Activated CD4-positive, alpha-beta T cell treated with anti-CD3 and anti-CD28 coated beads for 48 hours (primary cell): Measurements from ENCODE around the gene BARX2.
A peak's percentile ranks its signal among the peaks of the same experiment; 100 is the strongest.

ENCODE experiments used
- DNase-seq: peaks from one replicate; pipeline ENCODE4 v3.0.0-alpha.2; 2020

Gene BARX2

DNA sequence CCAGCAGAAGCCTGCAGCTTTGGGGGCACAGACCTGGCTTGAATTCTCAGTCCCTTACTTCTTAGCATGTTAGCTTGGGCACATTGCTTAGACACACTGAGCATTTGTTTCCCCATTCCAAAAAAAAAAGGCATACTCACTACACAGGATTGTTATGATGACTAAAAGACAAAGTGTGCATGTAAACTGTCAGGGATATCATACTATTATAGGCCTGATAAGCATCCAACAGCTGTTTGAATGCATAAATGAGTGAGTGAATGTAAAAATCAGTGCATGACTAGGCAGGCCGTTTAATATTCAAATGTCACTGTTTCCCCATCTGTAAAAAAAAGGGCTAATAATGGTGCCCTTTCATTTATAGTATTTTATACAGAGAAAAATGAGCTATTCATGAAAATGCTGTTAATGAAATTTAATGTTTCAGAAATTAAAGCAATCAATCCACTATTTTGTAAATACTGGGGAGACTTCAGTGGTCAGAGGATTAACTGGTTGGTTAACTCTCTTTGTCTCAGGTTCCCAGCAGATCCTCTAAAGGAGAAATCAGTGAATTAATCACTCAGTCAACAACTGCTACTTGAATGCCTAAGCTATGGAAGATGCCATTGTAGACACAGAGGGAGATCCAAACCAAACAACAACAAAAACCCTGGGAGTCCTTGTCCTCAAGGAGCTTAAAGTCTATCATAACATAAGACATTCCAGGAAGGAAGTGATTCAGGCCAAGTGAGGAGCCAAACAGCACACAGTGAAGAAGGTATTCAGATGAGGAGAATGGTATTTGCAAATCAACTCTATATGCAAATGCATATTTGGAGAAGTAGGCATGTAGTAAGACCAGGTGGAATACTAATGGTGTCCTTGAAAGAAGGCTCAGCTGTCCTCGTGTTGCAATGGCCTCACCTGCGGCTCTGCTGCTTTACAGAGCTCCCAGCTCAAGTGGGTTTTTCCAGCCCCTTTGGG is 26.8 kb downstream of the BARX2 start:
- DNase-seq: no peak

- DNase-seq: no peak
Measured at GRCh38 chr11:129404731-129405130, 29.1 kb downstream of the BARX2 start.

- DNase-seq: peak; percentile 39
Measured at GRCh38 chr11:129408865-129409444, 33.3 kb downstream of the BARX2 start.

GRCh38 chr11:129410395-129410960 is 34.8 kb downstream of the BARX2 start:
- no peak for DNase-seq

- DNase-seq: no peak
Measured at GRCh38 chr11:129412494-129412893, 36.8 kb downstream of the BARX2 start.

- DNase-seq: no peak
Measured at GRCh38 chr11:129414144-129414872, 38.7 kb downstream of the BARX2 start.

- no peak for DNase-seq
Measured at GRCh38 chr11:129416080-129416820, 40.6 kb downstream of the BARX2 start.

DNA sequence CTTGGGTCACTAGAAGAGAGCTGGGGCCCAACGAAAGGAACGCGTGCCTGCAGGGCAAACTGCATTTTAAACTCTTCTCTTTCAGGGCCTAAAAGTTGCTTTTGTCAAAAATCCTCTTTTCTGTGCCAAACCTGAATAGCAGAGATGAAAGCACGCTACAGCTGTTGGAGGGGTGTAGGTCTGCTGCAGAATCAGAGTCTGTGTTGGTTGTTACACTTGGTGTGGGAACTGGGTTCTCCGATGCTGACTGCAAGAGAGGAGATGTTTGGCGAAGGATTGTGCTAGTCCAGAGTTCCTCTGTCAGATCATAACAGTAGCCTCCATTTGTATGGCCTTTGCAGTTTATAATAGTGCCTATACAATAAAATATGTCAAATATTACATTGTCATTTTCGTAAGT is 41.8 kb downstream of the BARX2 start:
- DNase-seq: no peak

GRCh38 chr11:129418039-129418438 is 42.4 kb downstream of the BARX2 start:
- DNase-seq: no peak

DNA sequence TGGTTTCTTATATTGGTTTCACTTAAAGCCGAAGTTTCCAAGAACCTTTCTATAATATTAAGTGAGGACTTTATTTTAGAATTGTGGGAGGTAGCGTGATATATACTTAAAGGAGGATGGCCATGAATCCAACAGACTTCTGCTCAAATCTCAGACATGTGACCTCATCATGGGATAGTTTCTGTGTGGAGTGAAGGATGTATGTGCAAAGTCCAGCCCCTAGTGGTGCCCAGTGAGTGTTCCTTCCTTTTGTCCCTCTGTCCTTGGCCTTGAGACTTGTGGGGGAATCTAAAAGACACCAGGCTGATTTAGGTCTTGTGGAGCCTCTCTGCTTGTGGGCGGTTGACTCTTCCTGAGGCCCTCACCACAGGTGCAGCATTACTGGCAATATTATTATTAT is 43.7 kb downstream of the BARX2 start:
- no peak for DNase-seq

DNA sequence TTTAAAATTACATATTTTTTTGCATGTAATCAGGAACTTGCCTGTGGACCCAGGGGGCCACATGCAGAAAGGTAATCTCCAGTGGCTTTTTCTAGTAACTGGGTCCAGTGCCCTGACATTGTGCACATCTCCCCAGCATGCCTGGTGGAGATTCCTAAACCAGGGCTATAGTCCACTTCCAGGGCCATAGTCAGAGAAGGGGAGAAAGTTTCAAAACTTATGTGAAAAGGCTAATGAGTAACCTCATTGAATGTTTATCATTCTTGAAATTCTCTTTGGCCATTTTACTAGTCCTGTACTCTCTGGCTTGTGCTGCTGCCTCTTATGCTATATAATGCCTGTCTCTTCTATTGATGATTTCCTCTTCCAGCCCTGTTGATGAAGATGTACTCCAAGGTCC is 47.8 kb downstream of the BARX2 start:
- DNase-seq: no peak

DNA sequence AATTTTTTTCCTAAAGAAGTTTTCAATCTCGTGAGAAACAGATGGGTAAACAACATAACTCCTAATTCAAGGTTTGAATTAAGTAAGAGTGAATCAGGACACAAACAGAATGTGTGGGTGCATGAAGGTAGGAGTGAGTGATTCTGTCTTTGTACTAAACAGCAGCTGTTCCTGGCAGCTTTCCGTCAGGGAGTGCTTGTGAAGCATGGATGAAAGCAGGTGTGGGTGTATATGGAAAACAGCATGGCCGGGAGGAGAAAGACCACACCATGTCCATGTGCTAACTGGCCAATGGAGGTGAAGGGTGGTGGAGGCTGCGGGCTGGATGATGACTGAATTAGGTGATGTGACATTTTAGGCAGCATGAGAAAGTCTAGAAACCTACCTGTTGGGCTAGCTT is 49.6 kb downstream of the BARX2 start:
- no peak for DNase-seq

DNA sequence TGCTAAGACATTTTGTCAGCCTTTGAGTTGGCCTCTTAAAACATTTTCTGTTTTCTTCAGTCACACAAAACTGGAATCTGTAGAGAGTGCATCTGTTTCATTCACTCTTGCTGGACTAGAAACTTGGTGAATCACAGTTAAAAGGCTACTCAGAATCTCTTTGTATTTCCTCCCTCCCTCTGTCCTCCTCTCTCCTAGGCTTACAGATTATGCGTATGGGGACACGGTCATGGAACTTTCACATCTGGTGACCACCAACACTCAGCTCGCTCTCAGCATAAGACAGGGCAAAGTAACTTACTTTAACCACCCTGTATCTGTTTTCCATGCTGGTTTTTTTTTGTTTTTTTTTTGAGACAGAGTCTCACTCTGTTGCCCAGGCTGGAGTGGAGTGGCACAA is 50.4 kb downstream of the BARX2 start:
- DNase-seq: no peak

DNA sequence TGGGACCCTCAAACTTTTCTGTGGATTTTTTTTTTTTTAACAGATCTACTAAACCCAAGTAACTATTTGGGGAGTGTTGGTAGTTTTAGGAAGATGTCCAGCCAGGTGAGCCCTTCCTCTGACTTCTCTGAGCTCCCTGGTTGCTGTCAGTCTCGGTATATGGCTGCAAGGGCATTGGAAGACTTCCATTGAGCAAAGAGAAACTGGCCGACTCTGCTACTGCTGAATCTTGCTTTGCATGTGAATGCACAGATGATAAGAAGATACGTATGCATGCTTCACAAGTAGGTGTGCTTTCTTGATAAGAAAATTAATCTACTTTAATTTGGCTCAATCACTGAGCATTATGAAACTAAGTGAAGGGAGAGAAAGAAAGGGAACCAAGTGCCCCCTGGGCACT is 51.1 kb downstream of the BARX2 start:
- no peak for DNase-seq

DNA sequence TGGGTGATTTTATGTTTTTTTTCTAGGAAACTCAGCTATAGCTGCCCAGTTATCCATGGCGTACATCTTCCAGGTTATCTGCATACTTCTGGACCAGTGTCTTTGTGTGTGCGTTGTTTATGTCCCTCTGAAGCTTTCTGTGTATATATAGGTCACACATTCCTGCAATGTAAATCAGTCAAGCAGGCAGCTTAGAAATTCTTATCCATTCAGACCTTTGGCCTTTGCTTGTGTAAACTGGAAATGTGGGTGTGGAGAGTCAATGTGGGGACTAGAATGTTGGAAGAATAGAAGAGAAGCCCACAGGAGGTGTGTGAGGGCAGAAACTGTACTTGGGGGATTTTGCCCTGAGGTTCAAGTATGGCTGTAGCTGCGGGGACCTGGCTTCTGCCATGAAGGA is 51.7 kb downstream of the BARX2 start:
- DNase-seq: no peak

GRCh38 chr11:129427816-129428406 is 52.3 kb downstream of the BARX2 start:
- DNase-seq: no peak

DNA sequence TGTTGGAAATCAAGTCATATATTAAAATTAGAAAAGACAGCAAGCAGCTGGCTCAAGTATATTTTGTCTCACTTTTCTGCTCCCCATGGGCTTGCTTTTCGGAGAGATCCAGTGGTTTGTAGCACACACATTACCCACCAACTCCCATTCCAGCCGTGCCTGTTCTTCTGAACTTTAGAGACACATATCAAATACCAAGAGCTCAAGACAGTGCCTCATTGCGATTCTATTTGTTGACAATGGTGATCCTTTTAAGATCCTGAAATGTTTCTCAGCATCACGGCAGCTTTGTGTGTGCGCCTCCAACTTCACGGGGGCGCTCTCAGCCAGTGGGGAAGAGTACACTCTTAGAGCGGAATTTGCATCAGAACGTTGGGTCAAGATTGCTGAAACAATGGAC is 52.9 kb downstream of the BARX2 start:
- no peak for DNase-seq

- DNase-seq: no peak
Measured at GRCh38 chr11:129434641-129435498, 59.2 kb downstream of the BARX2 start.

GRCh38 chr11:129435499-129436245 is 60.0 kb downstream of the BARX2 start:
- peak; percentile 34 for DNase-seq

DNA sequence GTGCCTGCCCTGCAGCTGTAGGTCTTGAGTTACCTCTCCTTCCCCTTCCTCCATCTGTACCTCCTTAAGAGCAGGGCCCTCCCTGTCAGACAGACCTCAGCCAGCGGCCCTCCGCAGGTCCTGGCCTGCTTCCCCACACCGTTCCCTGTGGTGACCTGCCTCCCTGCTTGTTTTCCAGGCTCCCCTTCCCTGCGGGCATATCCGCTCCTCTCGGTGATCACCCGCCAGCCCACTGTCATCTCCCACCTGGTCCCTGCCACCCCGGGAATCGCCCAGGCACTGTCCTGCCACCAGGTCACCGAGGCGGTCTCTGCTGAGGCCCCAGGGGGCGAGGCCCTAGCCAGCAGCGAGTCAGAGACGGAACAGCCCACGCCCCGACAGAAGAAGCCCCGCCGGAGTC is 60.9 kb downstream of the BARX2 start:
- no peak for DNase-seq
